ENCODE data around the gene NATD1. TPM values are rescaled to one million over a fixed set of nuclear protein-coding genes. Genes with fewer than 3 reads are reported as not detected.

Gene NATD1
- total RNA-seq, 2 donors from 2014 or later = 16.5 to 26.3 TPM

GRCh38 chr17:21214777-21215541 is 38.3 kb downstream of the NATD1 start:
- Histone ChIP-seq H3K27me3 (replicated peaks; ENCODE audit: insufficient read depth) (no peaks in the 10 kb centered on the region), H3K4me3 (peak overlapping the region; percentile 74 to 93), H3K27ac (peak overlapping the region; percentile 91 to 93), H3K36me3 (no peaks in the 10 kb centered on the region), H3K4me1 (replicated peaks) (peaks cover 30% of the 10 kb centered on the region), H3K9me3 (no peaks in the 10 kb centered on the region)
- intact Hi-C loops (cut with DNase I) = loop anchor here (5.0 kb wide), 2 partner anchors 37 to 62 kb away; partner anchors contain the start of gene NATD1
- WGBS = 7% methylated on average over 23 of the region's 23 CpGs
- TF ChIP-seq POLR2A (IDR thresholded peaks at IDR 0.05) (no peak), CTCF (IDR thresholded peaks at IDR 0.05) (no peak), POLR2AphosphoS5 (IDR thresholded peaks at IDR 0.05) (no peak)
- DNase-seq (ENCODE audit: low spot score) = no peak

GRCh38 chr17:21214015-21214776 is 39.0 kb downstream of the NATD1 start, which contains the start of gene TMEM11:
Gene TMEM11, minus strand, starts transcription at chr17:21214161. Its CDS starts 9 bp downstream, at chr17:21214152.
- intact Hi-C loops (cut with DNase I) = loop anchor here (5.0 kb wide), 1 partner anchor 63 kb away; no protein-coding TSS in a partner anchor

GRCh38 chr17:21213638-21214014 is 39.6 kb downstream of the NATD1 start:
- intact Hi-C loops (cut with DNase I) = loop anchor here (2.0 to 5.0 kb wide), 2 partner anchors 64 to 87 kb away; partner anchors contain the start of gene DHRS7B
- Histone ChIP-seq H3K9me3 (no peaks in the 10 kb centered on the region), H3K4me1 (replicated peaks) (peaks cover 41% of the 10 kb centered on the region), H3K27me3 (replicated peaks; ENCODE audit: insufficient read depth) (no peaks in the 10 kb centered on the region), H3K4me3 (peak overlapping the region; percentile 74 to 93), H3K36me3 (no peaks in the 10 kb centered on the region), H3K27ac (peak overlapping the region; percentile 91 to 93)
- DNase-seq (ENCODE audit: low spot score) = no peak
- TF ChIP-seq CTCF (IDR thresholded peaks at IDR 0.05) = no peak
- no peak for TF ChIP-seq POLR2A (IDR thresholded peaks at IDR 0.05)
- TF ChIP-seq POLR2AphosphoS5 (IDR thresholded peaks at IDR 0.05) = no peak
- WGBS = under 1% methylated on average over 35 of the region's 35 CpGs

More at GRCh38 chr17:21214015-21214776, 39.0 kb downstream of the NATD1 start, which contains the start of gene TMEM11:
- Histone ChIP-seq H3K27ac (peak within 1 kb of the TSS; percentile 91 to 93), H3K4me1 (replicated peaks) (peaks cover 37% of the 10 kb centered on the region), H3K4me3 (peak within 1 kb of the TSS; percentile 74 to 93), H3K27me3 (replicated peaks; ENCODE audit: insufficient read depth) (no peaks in the 10 kb centered on the region), H3K36me3 (no peaks in the 10 kb centered on the region), H3K9me3 (no peaks in the 10 kb centered on the region)
- TF ChIP-seq CTCF (IDR thresholded peaks at IDR 0.05) = peak in 2 of 4 experiments; percentile 15 to 26
- peak; percentile 74 for TF ChIP-seq POLR2A (IDR thresholded peaks at IDR 0.05)
- peak; percentile 91 for TF ChIP-seq POLR2AphosphoS5 (IDR thresholded peaks at IDR 0.05)
- under 1% methylated on average over 56 of the region's 76 CpGs for WGBS
- peak; percentile 94 for DNase-seq (ENCODE audit: low spot score)

- H3K27me3 ChIP-seq (replicated peaks; ENCODE audit: insufficient read depth) = no peaks in the 10 kb centered on the region
- H3K4me3 ChIP-seq = peak overlapping the region; percentile 74 to 93
- H3K36me3 ChIP-seq = no peaks in the 10 kb centered on the region
- intact Hi-C loops (cut with DNase I) = loop anchor here (2.0 to 5.0 kb wide), 2 partner anchors 64 to 86 kb away; partner anchors contain the start of gene DHRS7B
- DNase-seq (ENCODE audit: low spot score) = no peak
- peaks cover 46% of the 10 kb centered on the region for H3K4me1 ChIP-seq (replicated peaks)
- WGBS = 6% methylated on average over 18 of the region's 18 CpGs
- no peaks in the 10 kb centered on the region for H3K9me3 ChIP-seq
- TF ChIP-seq POLR2A (IDR thresholded peaks at IDR 0.05) = no peak
- no peak for TF ChIP-seq CTCF (IDR thresholded peaks at IDR 0.05)
- TF ChIP-seq POLR2AphosphoS5 (IDR thresholded peaks at IDR 0.05) = no peak
- H3K27ac ChIP-seq = peak overlapping the region; percentile 91 to 93
Measured at GRCh38 chr17:21212826-21213637, 40.2 kb downstream of the NATD1 start.
